PFSK-1 (cell line): ENCODE results near the gene KBTBD7.

Experiments used
- POLR2AphosphoS5 ChIP-seq: IDR thresholded peaks from 2 replicates; pipeline ENCODE4 v1.6.1; 2012; ENCODE audit warnings: low read depth, mild to moderate bottlenecking, control low read depth, low read length, moderate library complexity
- SIN3A ChIP-seq: IDR thresholded peaks from 2 replicates; pipeline ENCODE4 v1.6.1; 2012; ENCODE audit warnings: mild to moderate bottlenecking, low read length, moderate library complexity, borderline replicate concordance; ENCODE audit not compliant: insufficient read depth

DNA sequence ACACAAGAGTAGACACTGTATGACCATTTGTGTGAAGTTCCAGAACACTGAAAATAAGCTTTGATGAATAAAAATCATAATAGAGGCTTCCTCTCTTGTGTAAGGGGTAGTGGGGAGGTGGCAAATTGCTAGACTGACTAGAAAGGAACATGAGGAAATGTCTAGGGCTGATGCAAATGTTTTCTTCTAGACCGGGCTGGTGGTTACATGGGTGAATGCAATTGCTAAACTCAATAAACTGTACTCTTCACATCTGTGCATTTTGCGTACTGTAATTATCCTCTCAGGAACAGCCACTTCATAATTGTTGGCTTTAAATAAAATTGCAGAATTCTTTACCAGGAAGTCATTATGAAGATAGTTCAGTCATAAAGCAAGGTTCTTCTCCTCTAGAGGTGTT, 5.2 kb upstream of the KBTBD7 start:
- no peak for TF ChIP-seq SIN3A
- no peak for TF ChIP-seq POLR2AphosphoS5
